Measurements from ENCODE around the gene CROCC2. TPM values are rescaled to one million over a fixed set of nuclear protein-coding genes. Genes with fewer than 3 reads are reported as not detected.
A peak's percentile ranks its signal among the peaks of the same experiment; 100 is the strongest.

The CROCC2 gene
- polyA plus RNA-seq, 1 experiment: not detected

DNA sequence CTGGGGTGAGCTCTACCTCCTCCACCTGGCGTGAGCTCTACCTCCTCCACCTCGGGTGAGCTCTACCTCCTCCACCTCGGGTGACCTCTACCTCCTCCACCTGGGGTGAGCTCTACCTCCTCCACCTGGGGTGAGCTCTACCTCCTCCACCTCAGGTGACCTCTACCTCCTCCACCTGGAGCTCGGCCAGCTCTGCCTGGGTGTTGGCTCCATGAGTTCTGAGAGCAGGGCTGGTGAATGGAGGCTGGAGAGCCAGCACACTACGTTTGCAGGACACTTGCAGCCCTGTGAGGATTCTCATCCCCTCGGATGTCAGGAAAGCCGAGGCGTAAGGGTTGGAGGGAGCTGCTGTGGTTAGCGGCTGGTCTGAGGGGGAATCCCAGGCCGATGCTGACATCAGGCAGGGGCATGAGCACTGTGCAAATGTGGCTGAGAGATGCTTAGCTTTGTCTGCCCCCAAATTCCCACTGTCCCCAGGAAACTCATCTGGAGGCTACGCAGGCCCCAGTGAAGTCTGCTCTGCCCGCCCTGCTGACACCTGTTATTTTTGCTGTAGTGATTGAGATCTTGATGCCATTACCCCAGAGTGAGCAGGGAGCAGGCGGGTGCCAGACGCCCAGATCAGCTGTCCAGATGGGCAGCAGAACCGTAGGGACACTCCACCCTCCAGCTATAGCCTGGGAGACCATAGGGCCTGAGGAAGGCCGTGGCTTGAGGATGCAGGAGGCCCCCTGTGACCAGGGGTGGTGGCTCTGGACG is 3.3 kb downstream of the CROCC2 start:
- CTCF ChIA-PET: interaction anchor here (0.7 to 1.0 kb wide), 2 partner anchors 10 to 101 kb away, joined by 3 read pairs; no protein-coding TSS in a partner anchor

DNA sequence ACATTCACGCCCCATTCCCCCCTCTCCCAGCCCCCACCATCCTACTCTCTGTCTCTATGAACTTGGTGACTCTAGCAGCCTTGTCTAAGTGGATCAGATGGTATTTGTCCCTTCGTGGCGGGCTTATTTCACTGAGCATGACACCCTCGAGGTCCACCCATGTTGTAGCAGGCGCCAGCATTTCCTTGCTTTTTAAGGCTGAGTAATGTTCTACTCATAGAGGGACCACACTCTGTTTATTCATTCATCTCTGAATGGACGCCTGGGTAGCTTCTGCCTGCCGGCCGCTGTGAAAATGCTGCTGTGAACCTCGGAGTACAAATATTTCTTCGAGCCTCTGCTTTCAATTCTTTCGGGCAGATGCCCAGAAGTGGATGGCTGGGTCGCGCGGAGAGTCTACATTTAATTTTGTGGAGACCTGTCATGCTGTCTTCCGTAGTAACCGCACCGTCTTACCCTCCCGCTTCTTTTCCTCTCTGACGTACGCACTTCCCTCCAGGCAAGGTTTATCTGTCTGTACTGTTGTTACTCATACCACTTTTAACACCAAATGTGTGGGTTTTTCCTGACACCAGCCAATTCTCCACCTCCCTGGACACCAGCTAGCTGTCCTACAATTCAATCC is 5.6 kb downstream of the CROCC2 start:
- Histone ChIP-seq H3K36me3 (ENCODE audit: control insufficient read depth, insufficient read depth, low read length) (no peaks in the 10 kb centered on the region), H3K27me3 (ENCODE audit: control insufficient read depth, insufficient read depth, low read length) (peaks cover 4% of the 10 kb centered on the region), H3K4me3 (ENCODE audit: low read depth, low read length) (no peak overlapping the region)
- CTCF ChIA-PET: interaction anchor here (2.2 to 2.4 kb wide), 2 partner anchors 12 to 88 kb away, joined by 6 to 18 read pairs; no protein-coding TSS in a partner anchor
- POLR2A ChIA-PET: no interaction called here
- no peak for DNase-seq (ENCODE audit: low read depth)
- TF ChIP-seq CTCF (IDR thresholded peaks at IDR 0.05; ENCODE audit: insufficient read depth, low read depth, low read length): no peak

More for the DNA sequence above, 3.3 kb downstream of the CROCC2 start:
- peaks cover 10% of the 10 kb centered on the region for H3K27me3 ChIP-seq (ENCODE audit: control insufficient read depth, insufficient read depth, low read length)
- DNase-seq (ENCODE audit: low read depth): no peak
- H3K4me3 ChIP-seq (ENCODE audit: low read depth, low read length): no peak overlapping the region
- H3K36me3 ChIP-seq (ENCODE audit: control insufficient read depth, insufficient read depth, low read length): no peaks in the 10 kb centered on the region
- POLR2A ChIA-PET: no interaction called here
- no peak for TF ChIP-seq CTCF (IDR thresholded peaks at IDR 0.05; ENCODE audit: insufficient read depth, low read depth, low read length)

DNA sequence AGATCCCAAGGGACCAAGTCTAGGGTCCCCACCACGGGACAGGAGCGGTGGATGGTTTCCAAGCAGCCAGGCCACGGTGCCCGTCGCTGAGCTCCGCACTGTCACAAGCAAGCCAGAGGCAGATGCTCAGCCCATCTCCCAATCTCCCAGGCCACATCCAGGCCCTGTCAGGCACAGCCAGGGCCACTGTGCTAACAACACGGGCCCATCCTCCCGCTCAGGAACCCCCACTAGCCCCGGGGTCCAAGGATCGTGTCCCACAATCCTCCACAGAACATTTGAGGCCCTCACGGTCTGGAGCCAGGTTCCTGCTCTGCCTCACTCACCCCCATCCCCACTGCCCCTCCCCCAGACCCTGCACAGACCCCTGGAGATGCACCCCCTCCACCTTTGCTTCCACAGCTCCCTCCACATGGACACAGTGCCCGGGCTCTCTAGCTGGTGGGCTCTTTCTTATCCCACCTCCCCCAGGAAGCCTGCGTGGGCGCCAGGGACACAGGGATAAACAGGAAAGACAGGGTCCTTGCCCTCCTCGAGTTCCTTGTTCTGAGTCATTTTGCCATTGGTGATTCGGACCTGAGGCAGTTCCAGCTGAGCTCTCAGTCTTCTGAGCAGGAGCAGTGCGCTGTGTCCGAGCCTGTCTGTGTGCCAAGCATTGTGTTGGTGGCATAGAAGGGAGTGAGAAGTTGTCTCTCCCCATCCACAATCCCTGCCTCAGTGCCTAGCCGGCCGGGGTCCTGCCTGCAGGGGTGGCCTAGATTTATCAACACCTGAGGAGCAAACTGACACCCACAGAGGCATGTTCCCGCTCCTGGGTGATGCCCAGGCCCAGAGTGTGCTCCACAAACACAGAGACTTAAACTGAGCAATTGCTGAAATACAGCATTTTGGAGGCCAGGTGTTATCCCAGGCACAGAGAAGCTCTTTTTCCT is 7.0 kb downstream of the CROCC2 start:
- ChIA-PET POLR2A (no interaction called here), CTCF (interaction anchor here (0.8 to 3.1 kb wide), 22 partner anchors 9 to 237 kb away, joined by 3 to 21 read pairs (median 4); partner anchors contain the start of genes MTERF4, PASK and PPP1R7)
- no peak for DNase-seq (ENCODE audit: low read depth)
- Histone ChIP-seq H3K27me3 (ENCODE audit: control insufficient read depth, insufficient read depth, low read length) (no peaks in the 10 kb centered on the region), H3K36me3 (ENCODE audit: control insufficient read depth, insufficient read depth, low read length) (no peaks in the 10 kb centered on the region), H3K4me3 (ENCODE audit: low read depth, low read length) (no peak overlapping the region)
- TF ChIP-seq CTCF (IDR thresholded peaks at IDR 0.05; ENCODE audit: insufficient read depth, low read depth, low read length): no peak

DNA sequence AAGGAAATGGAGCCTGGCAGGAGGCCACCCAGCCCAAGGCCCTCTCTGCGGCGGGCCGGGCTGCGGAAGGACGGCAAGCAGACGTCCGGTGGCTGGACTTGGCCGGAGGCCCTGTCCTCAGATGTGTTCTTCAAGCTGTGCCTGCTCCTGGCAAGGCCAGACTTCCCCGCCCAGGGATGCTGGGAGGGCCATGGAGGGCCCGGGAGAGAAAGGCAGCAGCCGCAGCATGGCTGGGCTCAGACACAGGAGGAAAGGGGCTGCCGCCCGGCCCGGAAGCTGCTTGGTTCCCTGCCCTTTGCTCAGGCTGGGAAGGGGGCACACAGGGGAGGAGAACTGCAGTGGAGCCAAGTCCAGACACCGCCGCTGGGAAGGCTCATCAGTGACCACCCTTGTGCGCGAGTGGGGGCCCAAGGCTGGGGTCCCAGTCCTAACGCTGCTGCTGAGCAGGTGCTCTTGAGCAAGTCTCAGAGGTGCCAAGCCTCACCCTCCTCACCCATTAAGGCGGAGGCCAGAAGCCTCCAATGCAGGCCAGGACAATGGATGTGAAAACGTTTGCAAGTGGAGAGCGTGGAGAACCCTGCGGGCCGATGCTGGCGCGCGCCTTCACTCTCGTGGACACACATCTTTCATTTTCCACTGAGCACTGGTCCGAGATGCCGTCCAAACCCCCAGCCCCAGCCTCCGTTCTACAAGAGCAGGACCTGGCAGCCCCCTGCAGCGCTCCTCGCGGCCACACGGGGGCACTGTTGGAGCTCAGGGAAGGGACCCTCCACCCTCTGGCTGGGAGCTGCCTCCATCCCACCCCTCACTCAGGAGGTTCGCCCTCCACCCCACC is 7.9 kb downstream of the CROCC2 start:
- Histone ChIP-seq H3K36me3 (ENCODE audit: control insufficient read depth, insufficient read depth, low read length) (no peaks in the 10 kb centered on the region), H3K4me3 (ENCODE audit: low read depth, low read length) (no peak overlapping the region), H3K27me3 (ENCODE audit: control insufficient read depth, insufficient read depth, low read length) (no peaks in the 10 kb centered on the region)
- ChIA-PET POLR2A (no interaction called here), CTCF (interaction anchor here (0.5 to 3.1 kb wide), 44 partner anchors 8 to 698 kb away, joined by 3 to 21 read pairs (median 4); partner anchors contain the start of genes CROCC2, MTERF4, PASK and PPP1R7)
- peak; percentile 97 for TF ChIP-seq CTCF (IDR thresholded peaks at IDR 0.05; ENCODE audit: insufficient read depth, low read depth, low read length)
- no peak for DNase-seq (ENCODE audit: low read depth)
